HepG2 (cell line): ENCODE measurements around the gene TXNDC11. TPM values are rescaled to one million over a fixed set of nuclear protein-coding genes. Genes with fewer than 3 reads are reported as not detected.

Source experiments
- GATAD1 ChIP-seq: IDR thresholded peaks from 2 replicates; pipeline ENCODE4 v1.6.1; 2016; ENCODE audit warnings: missing genetic modification reagents, missing compliant biosample characterization
- GLI4 ChIP-seq: sonication (generic); formaldehyde crosslinking; IDR thresholded peaks from 2 replicates; pipeline ENCODE4 v1.5.1; 2020; ENCODE audit warnings: missing genetic modification reagents, mild to moderate bottlenecking, moderate library complexity, borderline replicate concordance
- HOXA3 ChIP-seq: sonication (generic); formaldehyde crosslinking; IDR thresholded peaks from 2 replicates; pipeline ENCODE4 v1.5.0; 2020; ENCODE audit warnings: missing genetic modification reagents
- HOXA5 ChIP-seq: sonication (generic); formaldehyde crosslinking; IDR thresholded peaks from 2 replicates; pipeline ENCODE4 v1.4.0; 2020; ENCODE audit warnings: missing genetic modification reagents
- NCOR1 ChIP-seq: fragments of 200-600 bp; sonication (generic); IDR thresholded peaks from 2 replicates; pipeline ENCODE4 v1.7.0; 2017; ENCODE audit warnings: antibody characterized with exemption, low read length, borderline replicate concordance
- SETDB1 ChIP-seq: sonication (generic); formaldehyde crosslinking; IDR thresholded peaks from 2 replicates; pipeline ENCODE4 v1.5.1; 2020; ENCODE audit warnings: missing genetic modification reagents, mild to moderate bottlenecking, borderline replicate concordance
- TBP ChIP-seq: sonication (generic); formaldehyde crosslinking; IDR thresholded peaks from 2 replicates; pipeline ENCODE4 v1.5.0; 2020; ENCODE audit warnings: missing genetic modification reagents
- ZNF101 ChIP-seq: sonication (generic); formaldehyde crosslinking; IDR thresholded peaks from 2 replicates; pipeline ENCODE4 v1.4.0; 2020; ENCODE audit warnings: mild to moderate bottlenecking, low read depth, missing genetic modification reagents, borderline replicate concordance
- ZNF121 ChIP-seq: sonication (generic); formaldehyde crosslinking; IDR thresholded peaks from 2 replicates; pipeline ENCODE4 v1.5.0; 2020; ENCODE audit warnings: mild to moderate bottlenecking, missing genetic modification reagents
- ZNF160 ChIP-seq: sonication (generic); formaldehyde crosslinking; IDR thresholded peaks from 2 replicates; pipeline ENCODE4 v1.8.0; 2022; ENCODE audit warnings: mild to moderate bottlenecking, inconsistent platforms, missing genetic modification reagents
- ZNF232 ChIP-seq: sonication (generic); formaldehyde crosslinking; IDR thresholded peaks from 2 replicates; pipeline ENCODE4 v1.4.0; 2020; ENCODE audit warnings: missing genetic modification reagents, borderline replicate concordance
- ZNF264 ChIP-seq: sonication (generic); formaldehyde crosslinking; IDR thresholded peaks from 2 replicates; pipeline ENCODE4 v1.4.0; 2020; ENCODE audit warnings: missing genetic modification reagents
- ZNF3 ChIP-seq: IDR thresholded peaks from 2 replicates; pipeline ENCODE4 v1.7.0; 2017; ENCODE audit warnings: inconsistent platforms
- ZNF317 ChIP-seq: sonication (generic); formaldehyde crosslinking; IDR thresholded peaks from 2 replicates; pipeline ENCODE4 v1.5.0; 2020; ENCODE audit warnings: mild to moderate bottlenecking, missing genetic modification reagents
- ZNF34 ChIP-seq: sonication (generic); formaldehyde crosslinking; IDR thresholded peaks from 2 replicates; pipeline ENCODE4 v1.4.0; 2020; ENCODE audit warnings: mild to moderate bottlenecking, missing genetic modification reagents, borderline replicate concordance
- ZNF619 ChIP-seq: sonication (generic); formaldehyde crosslinking; IDR thresholded peaks from 2 replicates; pipeline ENCODE4 v1.4.0; 2020; ENCODE audit warnings: mild to moderate bottlenecking, missing genetic modification reagents
- polyA plus RNA-seq, 8 experiments: library from polyadenylated mRNA; depleted of rRNA in 3 of 8; stranded (reverse) in 7 of 8; unstranded in 1 of 8; fragments of >200 nt; fragmentation: Illumina TruSeq in 4 of 8; extraction: Trizol in 4 of 8; gene quantifications; 2 replicates each; pipeline versions ENCODE4 v1.2.1 to v1.2.3, GENCODE V29; 2011 to 2016; ENCODE audit warnings: low read depth in 4 of 8, missing spikeins in 1 of 8, mixed read lengths in 1 of 8; ENCODE audit not compliant: insufficient read depth in 1 of 8
- total RNA-seq, 5 experiments: library from RNA; depleted of rRNA; stranded (reverse); fragments of >200 nt; fragmentation: Illumina TruSeq; extraction: Trizol; gene quantifications; 2 replicates each; pipeline ENCODE4 v1.2.3, GENCODE V29; 2016; ENCODE audit warnings: low read depth in 1 of 5
- TF ChIP-seq, protein P1 (sequence below): sonication (generic); formaldehyde crosslinking; IDR thresholded peaks from 2 replicates; pipeline ENCODE4 v1.9.0; 2021; ENCODE audit warnings: mild to moderate bottlenecking, missing genetic modification reagents
- TF ChIP-seq, protein P2 (sequence below): sonication (generic); formaldehyde crosslinking; IDR thresholded peaks from 2 replicates; pipeline ENCODE4 v1.4.0; 2020; ENCODE audit warnings: missing genetic modification reagents
- TF ChIP-seq, protein P3 (sequence below): sonication (generic); formaldehyde crosslinking; IDR thresholded peaks from 2 replicates; pipeline ENCODE4 v1.8.1; 2023; ENCODE audit warnings: mild to moderate bottlenecking, moderate library complexity, missing genetic modification reagents
- TF ChIP-seq, protein P4 (sequence below): sonication (generic); formaldehyde crosslinking; IDR thresholded peaks from 2 replicates; pipeline ENCODE4 v1.5.0; 2020; ENCODE audit warnings: mild to moderate bottlenecking, low read depth, missing genetic modification reagents, borderline replicate concordance
- TF ChIP-seq, protein P5 (sequence below): sonication (generic); formaldehyde crosslinking; IDR thresholded peaks from 2 replicates; pipeline ENCODE4 v1.4.0; 2020; ENCODE audit warnings: mild to moderate bottlenecking, missing genetic modification reagents

Gene TXNDC11
- total and polyA plus RNA-seq, 2 of the 13 experiments (the other 11 are each of a cell fraction or from before 2014, with no cell fraction given), result 74.9 to 123 TPM

DNA sequence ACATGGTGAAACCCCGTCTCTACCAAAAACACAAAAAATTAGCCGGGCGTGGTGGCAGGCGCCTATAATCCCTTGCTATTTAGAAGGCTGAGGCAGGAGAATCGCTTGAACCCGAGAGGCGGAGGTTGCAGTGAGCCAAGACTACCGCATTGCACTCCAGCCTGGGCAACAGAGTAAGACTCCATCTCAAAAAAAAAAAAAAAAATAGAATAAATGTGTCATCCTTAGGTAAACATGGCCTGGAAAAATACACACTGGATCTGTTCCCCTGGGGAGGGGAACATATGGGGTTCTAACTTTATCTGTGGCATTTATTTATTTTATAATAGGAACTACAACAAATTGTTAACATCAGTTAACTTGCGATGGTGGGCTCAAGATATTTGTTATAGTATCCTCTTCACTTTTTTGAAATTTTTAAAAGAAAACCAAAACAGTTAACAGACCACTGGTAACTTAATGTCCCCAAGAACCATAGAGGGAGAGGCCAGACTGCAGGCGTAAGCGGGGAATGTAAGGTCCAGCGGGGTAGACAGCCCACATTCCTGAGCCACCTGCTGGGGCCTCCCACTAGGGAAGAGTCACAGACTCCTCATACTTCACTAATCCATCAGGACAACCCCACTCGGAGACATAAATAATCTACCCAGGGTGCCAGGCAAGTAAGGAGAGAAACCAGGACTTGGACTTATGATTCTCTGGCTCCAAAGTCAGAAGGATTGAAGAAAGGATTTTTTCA lies 12.5 kb upstream of the TXNDC11 start (continued):
- TF ChIP-seq, protein P1, sequence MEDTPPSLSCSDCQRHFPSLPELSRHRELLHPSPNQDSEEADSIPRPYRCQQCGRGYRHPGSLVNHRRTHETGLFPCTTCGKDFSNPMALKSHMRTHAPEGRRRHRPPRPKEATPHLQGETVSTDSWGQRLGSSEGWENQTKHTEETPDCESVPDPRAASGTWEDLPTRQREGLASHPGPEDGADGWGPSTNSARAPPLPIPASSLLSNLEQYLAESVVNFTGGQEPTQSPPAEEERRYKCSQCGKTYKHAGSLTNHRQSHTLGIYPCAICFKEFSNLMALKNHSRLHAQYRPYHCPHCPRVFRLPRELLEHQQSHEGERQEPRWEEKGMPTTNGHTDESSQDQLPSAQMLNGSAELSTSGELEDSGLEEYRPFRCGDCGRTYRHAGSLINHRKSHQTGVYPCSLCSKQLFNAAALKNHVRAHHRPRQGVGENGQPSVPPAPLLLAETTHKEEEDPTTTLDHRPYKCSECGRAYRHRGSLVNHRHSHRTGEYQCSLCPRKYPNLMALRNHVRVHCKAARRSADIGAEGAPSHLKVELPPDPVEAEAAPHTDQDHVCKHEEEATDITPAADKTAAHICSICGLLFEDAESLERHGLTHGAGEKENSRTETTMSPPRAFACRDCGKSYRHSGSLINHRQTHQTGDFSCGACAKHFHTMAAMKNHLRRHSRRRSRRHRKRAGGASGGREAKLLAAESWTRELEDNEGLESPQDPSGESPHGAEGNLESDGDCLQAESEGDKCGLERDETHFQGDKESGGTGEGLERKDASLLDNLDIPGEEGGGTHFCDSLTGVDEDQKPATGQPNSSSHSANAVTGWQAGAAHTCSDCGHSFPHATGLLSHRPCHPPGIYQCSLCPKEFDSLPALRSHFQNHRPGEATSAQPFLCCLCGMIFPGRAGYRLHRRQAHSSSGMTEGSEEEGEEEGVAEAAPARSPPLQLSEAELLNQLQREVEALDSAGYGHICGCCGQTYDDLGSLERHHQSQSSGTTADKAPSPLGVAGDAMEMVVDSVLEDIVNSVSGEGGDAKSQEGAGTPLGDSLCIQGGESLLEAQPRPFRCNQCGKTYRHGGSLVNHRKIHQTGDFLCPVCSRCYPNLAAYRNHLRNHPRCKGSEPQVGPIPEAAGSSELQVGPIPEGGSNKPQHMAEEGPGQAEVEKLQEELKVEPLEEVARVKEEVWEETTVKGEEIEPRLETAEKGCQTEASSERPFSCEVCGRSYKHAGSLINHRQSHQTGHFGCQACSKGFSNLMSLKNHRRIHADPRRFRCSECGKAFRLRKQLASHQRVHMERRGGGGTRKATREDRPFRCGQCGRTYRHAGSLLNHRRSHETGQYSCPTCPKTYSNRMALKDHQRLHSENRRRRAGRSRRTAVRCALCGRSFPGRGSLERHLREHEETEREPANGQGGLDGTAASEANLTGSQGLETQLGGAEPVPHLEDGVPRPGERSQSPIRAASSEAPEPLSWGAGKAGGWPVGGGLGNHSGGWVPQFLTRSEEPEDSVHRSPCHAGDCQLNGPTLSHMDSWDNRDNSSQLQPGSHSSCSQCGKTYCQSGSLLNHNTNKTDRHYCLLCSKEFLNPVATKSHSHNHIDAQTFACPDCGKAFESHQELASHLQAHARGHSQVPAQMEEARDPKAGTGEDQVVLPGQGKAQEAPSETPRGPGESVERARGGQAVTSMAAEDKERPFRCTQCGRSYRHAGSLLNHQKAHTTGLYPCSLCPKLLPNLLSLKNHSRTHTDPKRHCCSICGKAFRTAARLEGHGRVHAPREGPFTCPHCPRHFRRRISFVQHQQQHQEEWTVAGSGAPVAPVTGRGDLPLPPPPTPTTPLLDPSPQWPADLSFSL (CRISPR knock-in tag), result no peak
- TF ChIP-seq GATAD1 (CRISPR knock-in tag), result no peak
- no peak for TF ChIP-seq ZNF232 (CRISPR knock-in tag)
- TF ChIP-seq HOXA5, result no peak
- TF ChIP-seq ZNF101 (CRISPR knock-in tag), result no peak
- TF ChIP-seq HOXA3 (CRISPR knock-in tag), result 0 out of 2 replicates have a peak, but pooled peaks have one; percentile 17
- TF ChIP-seq ZNF34 (CRISPR knock-in tag), result no peak
- no peak for TF ChIP-seq GLI4 (CRISPR knock-in tag)
- TF ChIP-seq SETDB1, result no peak
- peak; percentile 97 for TF ChIP-seq ZNF121 (CRISPR knock-in tag)
- TF ChIP-seq TBP (CRISPR knock-in tag), result no peak
- peak; percentile 46; the same call in 1 of the 2 replicates for TF ChIP-seq ZNF317
- TF ChIP-seq, protein P2, sequence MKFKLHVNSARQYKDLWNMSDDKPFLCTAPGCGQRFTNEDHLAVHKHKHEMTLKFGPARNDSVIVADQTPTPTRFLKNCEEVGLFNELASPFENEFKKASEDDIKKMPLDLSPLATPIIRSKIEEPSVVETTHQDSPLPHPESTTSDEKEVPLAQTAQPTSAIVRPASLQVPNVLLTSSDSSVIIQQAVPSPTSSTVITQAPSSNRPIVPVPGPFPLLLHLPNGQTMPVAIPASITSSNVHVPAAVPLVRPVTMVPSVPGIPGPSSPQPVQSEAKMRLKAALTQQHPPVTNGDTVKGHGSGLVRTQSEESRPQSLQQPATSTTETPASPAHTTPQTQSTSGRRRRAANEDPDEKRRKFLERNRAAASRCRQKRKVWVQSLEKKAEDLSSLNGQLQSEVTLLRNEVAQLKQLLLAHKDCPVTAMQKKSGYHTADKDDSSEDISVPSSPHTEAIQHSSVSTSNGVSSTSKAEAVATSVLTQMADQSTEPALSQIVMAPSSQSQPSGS (CRISPR knock-in tag), result no peak
- TF ChIP-seq, protein P3, sequence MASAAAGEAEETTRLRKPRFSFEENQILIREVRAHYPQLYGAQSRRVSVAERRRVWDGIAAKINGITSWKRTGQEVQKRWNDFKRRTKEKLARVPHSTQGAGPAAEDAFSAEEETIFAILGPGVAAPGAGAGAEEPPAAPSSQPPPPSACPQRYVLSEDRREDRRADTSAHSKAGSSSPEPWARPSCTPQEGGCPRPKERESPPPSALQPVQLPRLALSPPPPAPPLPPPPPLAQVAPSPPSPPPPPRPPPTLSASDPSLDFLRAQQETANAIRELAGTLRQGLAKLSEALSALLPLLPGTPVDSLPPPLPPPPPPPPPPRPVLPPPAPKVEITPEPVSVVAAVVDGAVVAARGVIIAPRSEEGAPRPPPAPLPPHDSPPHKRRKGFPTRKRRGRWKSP (CRISPR knock-in tag), result no peak
- TF ChIP-seq ZNF160 (CRISPR knock-in tag), result no peak
- TF ChIP-seq ZNF3, result no peak
- TF ChIP-seq NCOR1, result no peak
- TF ChIP-seq ZNF619 (CRISPR knock-in tag), result no peak
- TF ChIP-seq, protein P4, sequence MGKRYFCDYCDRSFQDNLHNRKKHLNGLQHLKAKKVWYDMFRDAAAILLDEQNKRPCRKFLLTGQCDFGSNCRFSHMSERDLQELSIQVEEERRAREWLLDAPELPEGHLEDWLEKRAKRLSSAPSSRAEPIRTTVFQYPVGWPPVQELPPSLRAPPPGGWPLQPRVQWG (CRISPR knock-in tag), result no peak
- TF ChIP-seq ZNF264 (CRISPR knock-in tag), result no peak
- TF ChIP-seq, protein P5, sequence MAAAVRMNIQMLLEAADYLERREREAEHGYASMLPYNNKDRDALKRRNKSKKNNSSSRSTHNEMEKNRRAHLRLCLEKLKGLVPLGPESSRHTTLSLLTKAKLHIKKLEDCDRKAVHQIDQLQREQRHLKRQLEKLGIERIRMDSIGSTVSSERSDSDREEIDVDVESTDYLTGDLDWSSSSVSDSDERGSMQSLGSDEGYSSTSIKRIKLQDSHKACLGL (CRISPR knock-in tag), result no peak
